Aorta (tissue), 5 donors: Measurements from ENCODE around the gene PLCH2. TPM values are rescaled to one million over a fixed set of nuclear protein-coding genes. Genes with fewer than 3 reads are reported as not detected.

Experiments used
- ATAC-seq: fragments of 200-7000 bp; cut with Tn5 transposase; one replicate; pipeline ENCODE4 v1.9.1; 2022; ENCODE audit warnings: moderate library complexity; ENCODE audit not compliant: low FRiP score
- DNase-seq, 2 donors: peaks; one replicate each; pipeline ENCODE4 v3.0.0-alpha.2; 2020
- H3K27ac ChIP-seq, 2 donors: one replicate each; pipeline ENCODE4 v1.5.1; 2013; ENCODE audit warnings: low read length in 2 of 2, mild to moderate bottlenecking in 2 of 2, moderate library complexity in 2 of 2, control low read depth in 1 of 2, inconsistent platforms in 1 of 2, low read depth in 1 of 2
- H3K27me3 ChIP-seq, 2 donors: one replicate each; pipeline ENCODE4 v1.6.1; 2013; ENCODE audit warnings: control low read depth in 1 of 2, low read length in 1 of 2, mild to moderate bottlenecking in 1 of 2, moderate library complexity in 1 of 2; ENCODE audit not compliant: insufficient read depth in 2 of 2, control insufficient read depth in 1 of 2
- H3K36me3 ChIP-seq, 2 donors: one replicate each; pipeline ENCODE4 v1.6.1; 2013; ENCODE audit warnings: control low read depth in 1 of 2, low read length in 1 of 2, mild to moderate bottlenecking in 1 of 2; ENCODE audit not compliant: insufficient read depth in 2 of 2, control insufficient read depth in 1 of 2
- H3K4me1 ChIP-seq, 2 donors: one replicate each; pipeline ENCODE4 v1.6.1; 2013; ENCODE audit warnings: low read length in 2 of 2, control low read depth in 1 of 2, mild to moderate bottlenecking in 1 of 2, moderate library complexity in 1 of 2; ENCODE audit not compliant: insufficient read depth in 2 of 2, control insufficient read depth in 1 of 2
- H3K4me3 ChIP-seq, 2 donors: one replicate each; pipeline ENCODE4 v1.5.1; 2013; ENCODE audit warnings: low read length in 2 of 2, control low read depth in 1 of 2, mild to moderate bottlenecking in 1 of 2
- H3K9me3 ChIP-seq: one replicate; pipeline ENCODE4 v1.6.1; 2013; ENCODE audit warnings: mild to moderate bottlenecking, low read length; ENCODE audit not compliant: control insufficient read depth
- WGBS, 2 donors: extraction: QIAGEN DNeasy Blood & Tissue Kit; methylation state at CpG; one replicate each; pipeline ENCODE4 v1.1.7; 2013; 5-methylcytosine and 5-hydroxymethylcytosine counted together
- intact Hi-C, 2 donors: fragments of 100-400 bp; cut with DNase I; formaldehyde crosslinking; loops; one replicate each; pipeline versions ENCODE4 v1.14.2 to v1.15.0; 2022
- polyA plus RNA-seq, 2 donors: library from polyadenylated mRNA; stranded (reverse); fragments of 200-250 nt; gene quantifications; one replicate each; pipeline ENCODE4 v1.2.3, GENCODE V29; 2013
- total RNA-seq, 2 donors: library from RNA; stranded (reverse); fragmentation: NEBNext Ultra II Directional; extraction: Animal tissue kit (Norgen Biotek cat#: 25700); gene quantifications; one replicate each; pipeline ENCODE4 v1.2.1, GENCODE V29; 2021
- donor health status: healthy with polysubstance abuse.
- donor health status: Bipolar disorder and iron deficiency.
- donor health status: DM: no; HTN: no; CAD: no.
- donor health status: DM: no; HTN: no; CAD: no.
- donor health status: DM: yes; HTN: yes; CAD: no.

PLCH2 gene
- total and polyA plus RNA-seq, 4 donors = 0.71 to 1.6 TPM; not detected in 2

- intact Hi-C loops = no loop called here
- Histone ChIP-seq H3K4me1 (no peaks in the 10 kb centered on the region), H3K36me3 (no peaks in the 10 kb centered on the region), H3K27me3 (no peaks in the 10 kb centered on the region), H3K9me3 (no peaks in the 10 kb centered on the region), H3K4me3 (no peak overlapping the region), H3K27ac (no peak overlapping the region)
- no peak for DNase-seq
- WGBS, 2 donors = 14 to 20% methylated on average over 19 to 23 of the region's 23 CpGs
- ATAC-seq = no peak
These were observed 56.5 kb downstream of the PLCH2 start for GRCh38 chr1:2532485-2533160.

- intact Hi-C loops = no loop called here
- no peaks in the 10 kb centered on the region for H3K9me3 ChIP-seq
- no peaks in the 10 kb centered on the region for H3K27me3 ChIP-seq
- no peaks in the 10 kb centered on the region for H3K36me3 ChIP-seq
- H3K4me3 ChIP-seq = no peak overlapping the region
- WGBS, 2 donors = 76 to 85% methylated on average over 11 of the region's 11 CpGs
- ATAC-seq = no peak
- no peaks in the 10 kb centered on the region for H3K4me1 ChIP-seq
- no peak overlapping the region for H3K27ac ChIP-seq
- DNase-seq = no peak
These were observed 57.3 kb downstream of the PLCH2 start for GRCh38 chr1:2533365-2533764.

- Histone ChIP-seq H3K4me3 (no peak overlapping the region), H3K9me3 (no peaks in the 10 kb centered on the region), H3K27ac (no peak overlapping the region), H3K4me1 (no peaks in the 10 kb centered on the region), H3K27me3 (no peaks in the 10 kb centered on the region), H3K36me3 (no peaks in the 10 kb centered on the region)
- WGBS, 2 donors = 75 to 78% methylated on average over 7 of the region's 7 CpGs
- intact Hi-C loops = no loop called here
- ATAC-seq (no peak), DNase-seq (no peak)
These were observed 58.2 kb downstream of the PLCH2 start for GRCh38 chr1:2534315-2534686.

GRCh38 chr1:2534687-2535441 is 58.8 kb downstream of the PLCH2 start:
- WGBS, 2 donors = 64% methylated on average over 18 of the region's 18 CpGs
- ATAC-seq = no peak
- Histone ChIP-seq H3K36me3 (no peaks in the 10 kb centered on the region), H3K4me1 (no peaks in the 10 kb centered on the region), H3K27ac (no peak overlapping the region), H3K4me3 (no peak overlapping the region), H3K27me3 (no peaks in the 10 kb centered on the region), H3K9me3 (no peaks in the 10 kb centered on the region)
- intact Hi-C loops = no loop called here
- no peak for DNase-seq

- no peaks in the 10 kb centered on the region for H3K9me3 ChIP-seq
- H3K4me1 ChIP-seq = no peaks in the 10 kb centered on the region
- WGBS, 2 donors = 64 to 67% methylated on average over 27 of the region's 27 CpGs
- no peaks in the 10 kb centered on the region for H3K36me3 ChIP-seq
- H3K27me3 ChIP-seq = no peaks in the 10 kb centered on the region
- H3K4me3 ChIP-seq = no peak overlapping the region
- intact Hi-C loops = no loop called here
- ATAC-seq (no peak), DNase-seq (no peak)
- H3K27ac ChIP-seq = no peak overlapping the region
These were observed 59.4 kb downstream of the PLCH2 start for GRCh38 chr1:2535455-2535854.

- Histone ChIP-seq H3K9me3 (no peaks in the 10 kb centered on the region), H3K27ac (no peak overlapping the region), H3K4me3 (no peak overlapping the region), H3K27me3 (no peaks in the 10 kb centered on the region), H3K4me1 (no peaks in the 10 kb centered on the region), H3K36me3 (no peaks in the 10 kb centered on the region)
- no peak for ATAC-seq
- DNase-seq = no peak
- intact Hi-C loops = no loop called here
- WGBS, 2 donors = 82 to 83% methylated on average over 9 of the region's 9 CpGs
These were observed 59.9 kb downstream of the PLCH2 start for GRCh38 chr1:2535981-2536380.

GRCh38 chr1:2537784-2538115 is 61.7 kb downstream of the PLCH2 start:
- 81% methylated on average over 9 of the region's 9 CpGs for WGBS, 2 donors
- H3K36me3 ChIP-seq = no peaks in the 10 kb centered on the region
- H3K27me3 ChIP-seq = no peaks in the 10 kb centered on the region
- intact Hi-C loops = no loop called here
- no peak overlapping the region for H3K27ac ChIP-seq
- H3K9me3 ChIP-seq = no peaks in the 10 kb centered on the region
- ATAC-seq = no peak
- no peak for DNase-seq
- no peak overlapping the region for H3K4me3 ChIP-seq
- no peaks in the 10 kb centered on the region for H3K4me1 ChIP-seq

- Histone ChIP-seq H3K4me1 (no peaks in the 10 kb centered on the region), H3K4me3 (no peak overlapping the region), H3K27ac (no peak overlapping the region), H3K9me3 (no peaks in the 10 kb centered on the region), H3K27me3 (no peaks in the 10 kb centered on the region), H3K36me3 (no peaks in the 10 kb centered on the region)
- 90 to 96% methylated on average over 4 of the region's 4 CpGs for WGBS, 2 donors
- intact Hi-C loops = no loop called here
- ATAC-seq (no peak), DNase-seq (no peak)
These were observed 62.3 kb downstream of the PLCH2 start for GRCh38 chr1:2538376-2538775.

- no peak overlapping the region for H3K27ac ChIP-seq
- no peaks in the 10 kb centered on the region for H3K9me3 ChIP-seq
- intact Hi-C loops = no loop called here
- WGBS, 2 donors = 94 to 96% methylated on average over 8 of the region's 8 CpGs
- H3K27me3 ChIP-seq = no peaks in the 10 kb centered on the region
- no peak for DNase-seq
- H3K4me3 ChIP-seq = no peak overlapping the region
- no peak for ATAC-seq
- H3K36me3 ChIP-seq = no peaks in the 10 kb centered on the region
- no peaks in the 10 kb centered on the region for H3K4me1 ChIP-seq
These were observed 62.8 kb downstream of the PLCH2 start for GRCh38 chr1:2538872-2539271.
